Cardiac muscle cell (in vitro differentiated cells and primary cell): ENCODE measurements around the gene DHRS9. TPM values are rescaled to one million over a fixed set of nuclear protein-coding genes. Genes with fewer than 3 reads are reported as not detected.

ENCODE experiments used
- DNase-seq, 2 donors: peaks; one replicate each; pipeline versions ENCODE4 v3.0.0 to v3.0.0-alpha.2; 2010 to 2017; ENCODE audit warnings: low read depth in 1 of 2, low spot score in 1 of 2
- H3K27ac ChIP-seq: fragments of 200-600 bp; sonication (generic); 2 replicates; pipeline ENCODE4 v1.5.1; 2016
- H3K27me3 ChIP-seq: fragments of 200-600 bp; sonication (generic); 2 replicates; pipeline ENCODE4 v1.6.0; 2016; ENCODE audit warnings: control low read depth
- H3K36me3 ChIP-seq: fragments of 200-600 bp; sonication (generic); 2 replicates; pipeline ENCODE4 v1.5.1; 2016; ENCODE audit warnings: control low read depth
- H3K4me1 ChIP-seq: fragments of 200-600 bp; sonication (generic); 2 replicates; pipeline ENCODE4 v1.8.1; 2017; ENCODE audit warnings: low read depth, mild to moderate bottlenecking, mixed run types
- H3K4me3 ChIP-seq: fragments of 200-600 bp; sonication (generic); 2 replicates; pipeline ENCODE4 v1.5.1; 2016; ENCODE audit warnings: mild to moderate bottlenecking
- H3K9me3 ChIP-seq: fragments of 200-600 bp; sonication (generic); 2 replicates; pipeline ENCODE4 v1.5.1; 2017; ENCODE audit warnings: low read depth, mild to moderate bottlenecking, control low read depth
- polyA plus RNA-seq: library from polyadenylated mRNA; unstranded; fragments of >200 nt; fragmentation: Nextera tagmentation; extraction: Ambion mirVana; gene quantifications from 2 replicates; pipeline ENCODE4 v1.2.1, GENCODE V29; 2016
- total RNA-seq: library from RNA; depleted of rRNA; stranded (reverse); fragments of >200 nt; gene quantifications from 2 replicates; pipeline ENCODE4 v1.2.3, GENCODE V29; 2016
- TF ChIP-seq, protein P1 (sequence below): IDR thresholded peaks from 2 replicates; pipeline ENCODE4 v1.5.1; 2012; ENCODE audit warnings: low read depth, mild to moderate bottlenecking, low read length

The DHRS9 gene
- total and polyA plus RNA-seq, 2 experiments from 2014 or later, result 1.4 TPM; not detected in 1

DNA sequence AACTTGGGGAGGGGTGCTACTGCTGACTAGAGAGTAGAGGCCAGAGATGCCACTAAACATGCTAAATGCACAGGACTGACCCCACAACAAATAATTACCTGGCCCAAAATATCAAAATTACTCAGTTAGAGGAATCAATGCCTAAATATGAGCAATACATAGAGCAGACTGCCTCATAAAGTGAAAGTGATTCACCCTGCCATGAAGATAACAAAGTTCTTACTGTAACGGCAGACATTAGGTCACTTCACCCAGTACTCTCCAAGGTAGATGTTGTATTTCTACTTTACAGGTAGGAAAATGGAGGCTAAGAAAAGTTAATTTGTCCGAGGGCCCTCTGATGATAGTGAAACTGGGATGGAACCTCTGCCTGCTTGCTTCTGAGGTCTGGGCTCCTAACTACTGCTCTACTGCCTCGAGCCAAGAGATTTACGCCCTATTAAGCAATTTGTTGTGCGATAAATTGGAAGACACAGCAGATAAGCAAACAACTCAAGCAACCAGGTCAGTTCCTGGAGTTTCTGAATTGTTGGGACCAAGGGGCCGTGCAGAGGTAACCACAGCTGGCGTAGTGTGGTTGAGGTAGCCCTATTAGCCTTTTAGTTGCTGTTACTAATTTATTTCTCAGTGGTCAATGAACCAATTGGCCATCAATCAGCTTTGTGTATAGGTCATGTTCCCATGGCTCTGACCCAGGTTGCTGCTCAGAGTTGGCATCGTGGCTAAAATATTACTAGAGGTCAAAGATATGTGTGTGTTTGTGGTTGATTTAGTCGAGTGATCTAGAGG, 4.8 kb downstream of the DHRS9 start:
- no peak for DNase-seq
- no peaks in the 10 kb centered on the region for H3K36me3 ChIP-seq
- TF ChIP-seq, protein P1, sequence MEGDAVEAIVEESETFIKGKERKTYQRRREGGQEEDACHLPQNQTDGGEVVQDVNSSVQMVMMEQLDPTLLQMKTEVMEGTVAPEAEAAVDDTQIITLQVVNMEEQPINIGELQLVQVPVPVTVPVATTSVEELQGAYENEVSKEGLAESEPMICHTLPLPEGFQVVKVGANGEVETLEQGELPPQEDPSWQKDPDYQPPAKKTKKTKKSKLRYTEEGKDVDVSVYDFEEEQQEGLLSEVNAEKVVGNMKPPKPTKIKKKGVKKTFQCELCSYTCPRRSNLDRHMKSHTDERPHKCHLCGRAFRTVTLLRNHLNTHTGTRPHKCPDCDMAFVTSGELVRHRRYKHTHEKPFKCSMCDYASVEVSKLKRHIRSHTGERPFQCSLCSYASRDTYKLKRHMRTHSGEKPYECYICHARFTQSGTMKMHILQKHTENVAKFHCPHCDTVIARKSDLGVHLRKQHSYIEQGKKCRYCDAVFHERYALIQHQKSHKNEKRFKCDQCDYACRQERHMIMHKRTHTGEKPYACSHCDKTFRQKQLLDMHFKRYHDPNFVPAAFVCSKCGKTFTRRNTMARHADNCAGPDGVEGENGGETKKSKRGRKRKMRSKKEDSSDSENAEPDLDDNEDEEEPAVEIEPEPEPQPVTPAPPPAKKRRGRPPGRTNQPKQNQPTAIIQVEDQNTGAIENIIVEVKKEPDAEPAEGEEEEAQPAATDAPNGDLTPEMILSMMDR, result no peak

DNA sequence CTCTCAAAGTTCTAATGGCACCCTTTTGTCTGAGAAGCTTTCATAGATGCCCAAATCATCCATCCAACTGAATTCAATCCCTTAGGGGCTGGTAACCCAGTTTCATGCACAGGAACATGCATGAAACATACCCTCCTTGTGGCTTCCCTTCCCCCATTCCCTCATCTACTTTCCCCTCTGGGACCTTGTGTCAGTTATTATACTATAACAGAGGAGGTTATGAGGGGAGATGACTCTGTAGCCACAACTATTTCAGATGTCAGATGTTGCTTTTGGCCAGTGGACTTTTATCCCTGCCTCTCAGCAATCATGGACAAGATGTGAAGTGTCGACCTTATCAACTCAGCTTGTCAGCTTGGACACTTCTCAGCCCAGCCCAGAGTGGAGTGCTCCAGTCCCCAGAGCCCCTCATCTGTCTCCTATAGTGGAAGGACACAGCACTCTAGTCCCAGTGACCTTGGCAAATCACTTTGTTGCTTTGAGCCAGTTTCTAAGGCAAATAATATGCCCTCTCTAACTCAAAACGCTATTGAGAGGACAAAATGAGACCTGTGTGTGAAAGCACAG, 8.4 kb downstream of the DHRS9 start:
- DNase-seq, result peak in 1 of 2 donors; percentile 77
- no peaks in the 10 kb centered on the region for H3K36me3 ChIP-seq
- no peak overlapping the region for H3K4me3 ChIP-seq
- peaks cover 25% of the 10 kb centered on the region for H3K4me1 ChIP-seq
- TF ChIP-seq, protein P1, result no peak
- H3K27ac ChIP-seq, result peak overlapping the region; percentile 68
- H3K27me3 ChIP-seq, result no peaks in the 10 kb centered on the region
- no peaks in the 10 kb centered on the region for H3K9me3 ChIP-seq

More for the DNA sequence above, 4.8 kb downstream of the DHRS9 start:
- Histone ChIP-seq H3K27ac (no peak overlapping the region), H3K9me3 (no peaks in the 10 kb centered on the region), H3K4me3 (no peak overlapping the region), H3K27me3 (no peaks in the 10 kb centered on the region), H3K4me1 (peaks cover 31% of the 10 kb centered on the region)

DNA sequence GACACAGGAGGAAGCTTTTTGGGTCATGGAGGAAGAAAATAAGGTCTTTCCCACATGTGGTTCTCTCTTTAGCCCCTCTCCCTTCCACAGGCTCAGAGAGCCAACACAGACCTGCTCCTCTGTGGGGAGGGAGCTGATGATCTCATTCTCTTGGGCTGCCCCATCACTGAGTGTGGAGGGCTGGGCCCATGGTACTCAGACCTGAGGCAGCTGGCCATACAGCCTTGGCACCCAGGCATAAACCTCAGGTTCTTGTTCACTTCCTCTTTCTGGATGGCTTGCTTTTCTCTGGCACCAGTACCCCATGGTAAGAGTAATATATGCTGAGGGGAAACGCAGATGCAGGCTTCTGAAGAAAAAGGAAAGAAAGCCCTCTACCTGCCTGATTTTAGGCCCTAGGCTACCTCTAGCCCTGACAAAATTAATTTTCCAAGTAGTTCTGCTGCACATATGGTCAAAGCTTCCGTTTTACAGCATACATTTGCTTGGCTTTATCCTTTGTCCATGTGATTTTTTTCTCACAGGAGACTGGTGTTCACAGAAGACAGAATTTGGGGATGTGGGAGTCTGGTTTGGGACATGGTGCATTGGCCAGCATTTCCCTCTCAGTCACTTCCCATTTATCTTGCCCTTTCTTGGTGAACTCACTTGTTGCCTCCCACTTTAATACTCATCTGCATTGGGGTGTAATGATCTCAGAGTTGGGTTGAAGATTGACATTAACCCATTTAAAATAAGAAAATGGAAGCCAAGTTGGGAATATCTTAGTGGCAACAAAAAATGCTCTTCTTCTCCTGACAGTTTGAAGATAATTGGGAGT, 11.1 kb downstream of the DHRS9 start:
- no peak for DNase-seq
- TF ChIP-seq, protein P1, result no peak
- no peak overlapping the region for H3K4me3 ChIP-seq
- no peaks in the 10 kb centered on the region for H3K9me3 ChIP-seq
- H3K4me1 ChIP-seq, result peaks cover 23% of the 10 kb centered on the region
- no peaks in the 10 kb centered on the region for H3K36me3 ChIP-seq
- no peak overlapping the region for H3K27ac ChIP-seq
- no peaks in the 10 kb centered on the region for H3K27me3 ChIP-seq

DNA sequence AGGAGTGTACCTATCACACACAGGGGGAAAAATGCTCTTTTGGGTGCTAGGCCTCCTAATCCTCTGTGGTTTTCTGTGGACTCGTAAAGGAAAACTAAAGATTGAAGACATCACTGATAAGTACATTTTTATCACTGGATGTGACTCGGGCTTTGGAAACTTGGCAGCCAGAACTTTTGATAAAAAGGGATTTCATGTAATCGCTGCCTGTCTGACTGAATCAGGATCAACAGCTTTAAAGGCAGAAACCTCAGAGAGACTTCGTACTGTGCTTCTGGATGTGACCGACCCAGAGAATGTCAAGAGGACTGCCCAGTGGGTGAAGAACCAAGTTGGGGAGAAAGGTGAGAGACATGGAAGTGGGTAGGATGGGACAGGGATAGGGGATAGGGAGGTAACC, 12.2 kb downstream of the DHRS9 start:
- Histone ChIP-seq H3K27me3 (no peaks in the 10 kb centered on the region), H3K36me3 (no peaks in the 10 kb centered on the region), H3K4me1 (peaks cover 20% of the 10 kb centered on the region), H3K9me3 (no peaks in the 10 kb centered on the region), H3K27ac (no peak overlapping the region), H3K4me3 (no peak overlapping the region)
- TF ChIP-seq, protein P1, result no peak
- DNase-seq, result peak in 1 of 2 donors; percentile 62

DNA sequence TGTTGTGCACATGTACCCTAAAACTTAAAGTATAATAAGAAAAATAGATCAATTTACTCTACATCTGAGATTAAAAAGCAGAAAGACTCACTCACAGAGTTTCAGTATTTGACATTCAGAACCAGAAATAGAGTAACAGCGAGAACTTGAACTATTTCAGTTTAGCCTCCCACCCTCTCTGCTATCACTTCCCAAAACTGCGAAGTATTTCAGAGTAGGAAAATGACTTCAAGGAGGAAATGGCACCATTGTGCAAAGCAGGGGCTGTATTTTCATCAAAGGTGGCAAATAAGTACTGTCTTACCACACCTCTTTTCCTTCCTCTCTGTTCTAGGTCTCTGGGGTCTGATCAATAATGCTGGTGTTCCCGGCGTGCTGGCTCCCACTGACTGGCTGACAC, 13.6 kb downstream of the DHRS9 start:
- Histone ChIP-seq H3K9me3 (no peaks in the 10 kb centered on the region), H3K4me1 (peaks cover 7% of the 10 kb centered on the region), H3K36me3 (no peaks in the 10 kb centered on the region), H3K27me3 (no peaks in the 10 kb centered on the region), H3K27ac (no peak overlapping the region), H3K4me3 (no peak overlapping the region)
- TF ChIP-seq, protein P1, result no peak
- no peak for DNase-seq
